ENCODE measurements around the gene GRN.
"Not testable (repeated sequence)": the region's sequence is repeated elsewhere in the genome, so short reads cannot be mapped to it uniquely, and the experiment has no call there.

GRN gene

DNA sequence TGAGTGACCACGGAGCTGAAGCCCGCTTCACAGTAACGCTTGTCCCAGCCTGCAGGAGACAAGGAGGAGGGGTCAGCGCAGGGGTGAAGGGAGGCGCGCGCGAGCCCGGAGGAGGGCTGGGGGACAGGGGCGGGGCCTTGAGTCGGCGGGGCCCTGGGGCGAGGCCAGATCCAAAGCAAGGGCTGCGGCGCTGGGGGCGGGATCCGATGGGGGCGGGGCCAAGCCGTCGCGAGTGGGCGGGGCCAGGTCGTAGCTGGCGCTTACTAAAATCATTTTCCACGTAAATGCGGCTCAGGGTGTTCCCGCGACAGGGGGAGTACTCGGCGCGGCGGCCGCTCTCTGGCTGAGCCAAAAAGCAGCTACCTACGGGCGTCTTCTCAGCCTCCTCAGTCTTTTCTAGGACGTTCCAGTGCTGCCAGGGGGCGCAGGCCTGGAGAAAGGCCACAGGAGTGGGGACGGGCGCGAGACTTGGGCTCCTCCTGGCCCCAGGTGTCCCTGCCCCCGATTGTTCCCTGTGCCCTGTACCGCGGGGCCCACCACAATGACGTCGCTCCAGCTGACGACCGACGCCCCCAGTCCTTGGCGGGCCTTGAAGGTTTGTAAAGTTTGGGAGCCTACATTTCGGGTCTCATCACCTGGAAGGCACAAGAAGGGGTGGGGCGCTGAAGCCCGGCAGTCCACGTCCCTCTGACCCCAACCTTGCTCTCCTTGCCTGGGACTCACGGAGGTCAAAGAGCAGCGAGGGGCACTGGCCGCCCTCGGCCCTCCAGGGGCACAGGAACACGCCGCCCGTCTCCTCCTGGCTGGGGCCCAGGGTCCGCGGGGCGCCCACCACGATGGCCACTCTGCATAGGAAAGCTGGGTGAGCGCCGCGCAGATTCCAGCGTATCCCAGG, 40.4 kb downstream of the GRN start:
- peak overlapping the region; percentile 65 to 76 for H3K4me3 ChIP-seq (ENCODE audit: low read length in 2 of 2)
- H3K9me3 ChIP-seq (ENCODE audit: control insufficient read depth in 2 of 2, low read length in 2 of 2) = no peaks in the 10 kb centered on the region
- H3K4me1 ChIP-seq (ENCODE audit: control insufficient read depth, insufficient read depth, low read length) = peaks cover 15% of the 10 kb centered on the region
- H3K9ac ChIP-seq (ENCODE audit: low read length in 2 of 2) = peak overlapping the region; percentile 42 to 58
- H3K27me3 ChIP-seq (ENCODE audit: control insufficient read depth in 1 of 2, insufficient read depth in 2 of 2, low read length in 2 of 2) = peaks cover 3 to 7% of the 10 kb centered on the region in 2 donors
- H3K27ac ChIP-seq (ENCODE audit: low read length) = no peak overlapping the region
- H3K36me3 ChIP-seq (ENCODE audit: control insufficient read depth in 2 of 2, insufficient read depth in 2 of 2, low read length in 2 of 2) = no peaks in the 10 kb centered on the region

- Histone ChIP-seq H3K9me3 (ENCODE audit: control insufficient read depth in 2 of 2, low read length in 2 of 2) (no peaks in the 10 kb centered on the region), H3K4me1 (ENCODE audit: control insufficient read depth, insufficient read depth, low read length) (peaks cover 15% of the 10 kb centered on the region), H3K4me3 (ENCODE audit: low read length in 2 of 2) (peak overlapping the region in 1 of 2 donors; percentile 76), H3K9ac (ENCODE audit: low read length in 2 of 2) (no peak overlapping the region), H3K27me3 (ENCODE audit: control insufficient read depth in 1 of 2, insufficient read depth in 2 of 2, low read length in 2 of 2) (peaks cover 3 to 7% of the 10 kb centered on the region in 2 donors), H3K27ac (ENCODE audit: low read length) (no peak overlapping the region), H3K36me3 (ENCODE audit: control insufficient read depth in 2 of 2, insufficient read depth in 2 of 2, low read length in 2 of 2) (no peaks in the 10 kb centered on the region)
Measured at GRCh38 chr17:44386182-44386525, 41.1 kb downstream of the GRN start.

DNA sequence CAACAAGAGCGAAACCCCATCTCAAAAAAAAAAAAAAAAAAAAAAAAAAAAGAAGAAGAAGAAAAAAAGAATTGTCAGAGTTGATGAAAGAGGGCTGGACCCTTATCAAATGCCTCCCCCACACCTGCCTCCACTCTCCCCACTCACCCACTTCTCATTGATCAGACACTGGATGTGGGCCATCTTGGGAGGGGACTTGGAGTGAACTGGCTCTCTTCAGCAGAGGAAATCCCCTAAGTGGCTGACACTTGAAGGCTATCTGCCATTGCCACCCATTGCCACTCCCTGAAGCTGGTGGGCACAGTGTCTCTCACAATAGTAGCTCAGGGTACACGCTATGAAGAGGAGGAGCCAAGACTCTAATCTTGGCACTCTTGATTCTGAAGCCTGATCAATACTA, 42.7 kb downstream of the GRN start:
- no peaks in the 10 kb centered on the region for H3K36me3 ChIP-seq (ENCODE audit: control insufficient read depth in 2 of 2, insufficient read depth in 2 of 2, low read length in 2 of 2)
- peaks cover 15% of the 10 kb centered on the region for H3K4me1 ChIP-seq (ENCODE audit: control insufficient read depth, insufficient read depth, low read length)
- no peak overlapping the region for H3K4me3 ChIP-seq (ENCODE audit: low read length in 2 of 2)
- H3K27ac ChIP-seq (ENCODE audit: low read length) = no peak overlapping the region
- H3K27me3 ChIP-seq (ENCODE audit: control insufficient read depth in 1 of 2, insufficient read depth in 2 of 2, low read length in 2 of 2) = peaks cover 3 to 7% of the 10 kb centered on the region in 2 donors
- H3K9ac ChIP-seq (ENCODE audit: low read length in 2 of 2) = no peak overlapping the region
- no peaks in the 10 kb centered on the region for H3K9me3 ChIP-seq (ENCODE audit: control insufficient read depth in 2 of 2, low read length in 2 of 2)

- Histone ChIP-seq H3K27ac (ENCODE audit: low read length) (no peak within 1 kb of the TSS), H3K4me3 (ENCODE audit: low read length in 2 of 2) (no peak within 1 kb of the TSS), H3K4me1 (ENCODE audit: control insufficient read depth, insufficient read depth, low read length) (peaks cover 15% of the 10 kb centered on the region), H3K9me3 (ENCODE audit: control insufficient read depth in 2 of 2, low read length in 2 of 2) (no peaks in the 10 kb centered on the region), H3K9ac (ENCODE audit: low read length in 2 of 2) (no peak within 1 kb of the TSS), H3K27me3 (ENCODE audit: control insufficient read depth in 1 of 2, insufficient read depth in 2 of 2, low read length in 2 of 2) (peaks cover 3 to 7% of the 10 kb centered on the region in 2 donors), H3K36me3 (ENCODE audit: control insufficient read depth in 2 of 2, insufficient read depth in 2 of 2, low read length in 2 of 2) (no peaks in the 10 kb centered on the region)
Measured at GRCh38 chr17:44389281-44389680, 44.2 kb downstream of the GRN start, which contains the start of gene ITGA2B. Gene ITGA2B, minus strand, starts transcription at chr17:44389649. Its CDS starts 176 bp downstream, at chr17:44389473.

DNA sequence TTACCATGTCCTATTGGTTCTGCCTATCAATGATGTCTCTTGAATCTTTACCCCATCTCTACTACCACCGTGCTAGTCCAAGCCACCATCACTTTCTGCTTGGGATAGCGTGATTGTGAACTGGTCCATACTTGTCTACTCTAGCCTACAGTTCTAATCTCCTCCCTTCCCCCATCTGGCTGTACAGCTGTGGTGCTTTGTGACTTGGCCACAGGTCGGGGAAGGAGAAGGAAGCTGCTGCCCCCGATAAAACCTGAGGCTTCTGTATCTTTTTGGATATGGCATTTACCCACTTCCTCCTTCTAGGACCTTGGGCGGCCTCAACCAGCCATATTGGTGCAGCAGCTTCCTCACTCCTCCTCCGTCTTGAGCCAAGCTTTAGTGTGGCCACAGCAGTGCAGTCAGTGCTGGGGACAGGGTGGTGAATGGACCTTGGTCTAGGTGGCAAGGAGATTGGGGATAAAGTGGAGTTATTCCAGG, 44.7 kb downstream of the GRN start:
- Histone ChIP-seq H3K36me3 (ENCODE audit: control insufficient read depth in 2 of 2, insufficient read depth in 2 of 2, low read length in 2 of 2) (no peaks in the 10 kb centered on the region), H3K9me3 (ENCODE audit: control insufficient read depth in 2 of 2, low read length in 2 of 2) (no peaks in the 10 kb centered on the region), H3K27ac (ENCODE audit: low read length) (no peak overlapping the region), H3K4me1 (ENCODE audit: control insufficient read depth, insufficient read depth, low read length) (peaks cover 12% of the 10 kb centered on the region), H3K27me3 (ENCODE audit: control insufficient read depth in 1 of 2, insufficient read depth in 2 of 2, low read length in 2 of 2) (peaks cover 3 to 4% of the 10 kb centered on the region in 2 donors), H3K9ac (ENCODE audit: low read length in 2 of 2) (no peak overlapping the region), H3K4me3 (ENCODE audit: low read length in 2 of 2) (no peak overlapping the region)

DNA sequence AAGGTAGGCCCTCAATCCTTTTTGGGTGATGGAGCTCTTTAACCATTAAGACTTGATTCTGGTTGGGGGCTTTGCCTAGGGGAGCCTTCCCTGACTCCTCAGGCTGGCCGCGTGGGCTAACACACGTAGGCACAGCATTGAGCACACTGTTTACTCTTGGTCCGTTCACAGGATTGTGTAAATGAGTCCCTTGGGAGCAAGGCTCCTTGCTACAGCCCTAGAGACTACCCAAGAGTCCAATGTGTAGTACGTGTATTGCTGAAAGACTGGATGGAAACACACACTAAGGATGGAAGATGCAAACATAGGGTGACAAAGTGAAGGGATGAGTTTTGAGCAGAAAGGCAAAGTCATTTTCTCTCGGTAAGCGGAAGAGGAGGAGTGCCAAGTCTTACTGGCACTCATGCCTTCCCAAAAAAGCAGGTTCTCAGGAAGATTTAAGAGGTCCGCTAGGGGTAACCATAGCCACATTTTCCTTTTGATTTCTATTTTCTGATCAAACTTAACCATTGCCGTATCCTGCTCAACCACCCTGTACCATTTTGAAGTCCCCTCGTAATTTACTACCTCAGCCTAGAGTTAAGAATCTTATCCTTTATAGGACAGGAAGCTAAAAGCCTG, 45.3 kb downstream of the GRN start:
- H3K4me3 ChIP-seq (ENCODE audit: low read length in 2 of 2) = no peak overlapping the region
- H3K4me1 ChIP-seq (ENCODE audit: control insufficient read depth, insufficient read depth, low read length) = peaks cover 8% of the 10 kb centered on the region
- H3K9ac ChIP-seq (ENCODE audit: low read length in 2 of 2) = no peak overlapping the region
- no peaks in the 10 kb centered on the region for H3K36me3 ChIP-seq (ENCODE audit: control insufficient read depth in 2 of 2, insufficient read depth in 2 of 2, low read length in 2 of 2)
- no peaks in the 10 kb centered on the region for H3K9me3 ChIP-seq (ENCODE audit: control insufficient read depth in 2 of 2, low read length in 2 of 2)
- no peak overlapping the region for H3K27ac ChIP-seq (ENCODE audit: low read length)
- peaks cover 3 to 4% of the 10 kb centered on the region in 2 donors for H3K27me3 ChIP-seq (ENCODE audit: control insufficient read depth in 1 of 2, insufficient read depth in 2 of 2, low read length in 2 of 2)

GRCh38 chr17:44394112-44394511, 49.0 kb downstream of the GRN start:
- H3K27me3 ChIP-seq (ENCODE audit: control insufficient read depth in 1 of 2, insufficient read depth in 2 of 2, low read length in 2 of 2); H3K4me3 ChIP-seq (ENCODE audit: low read length in 2 of 2); H3K9me3 ChIP-seq (ENCODE audit: control insufficient read depth in 2 of 2, low read length in 2 of 2); H3K9ac ChIP-seq (ENCODE audit: low read length in 2 of 2); H3K27ac ChIP-seq (ENCODE audit: low read length); H3K4me1 ChIP-seq (ENCODE audit: control insufficient read depth, insufficient read depth, low read length): not testable (repeated sequence)
- H3K36me3 ChIP-seq (ENCODE audit: control insufficient read depth in 2 of 2, insufficient read depth in 2 of 2, low read length in 2 of 2) = peaks cover 9 to 19% of the 10 kb centered on the region in 2 donors

DNA sequence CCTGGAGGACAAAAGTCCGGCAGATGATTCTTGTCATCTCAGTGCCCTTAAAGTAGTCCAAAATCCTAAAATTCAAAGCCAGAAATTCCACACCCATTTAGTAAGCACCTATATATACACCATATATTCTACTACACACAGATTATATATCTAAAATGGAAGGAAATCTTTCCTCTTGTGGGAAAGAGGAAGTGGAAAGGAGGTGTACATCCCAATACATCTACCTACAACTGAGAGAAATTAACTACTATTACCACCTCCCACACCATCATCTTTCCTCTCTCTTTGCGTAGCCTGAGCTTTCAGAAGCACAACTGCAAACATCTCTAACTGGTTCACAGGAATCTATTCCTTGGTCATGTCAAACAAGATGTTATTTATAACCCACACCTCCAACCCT, 49.7 kb downstream of the GRN start:
- Histone ChIP-seq H3K27ac (ENCODE audit: low read length) (no peak overlapping the region), H3K27me3 (ENCODE audit: control insufficient read depth in 1 of 2, insufficient read depth in 2 of 2, low read length in 2 of 2) (no peaks in the 10 kb centered on the region), H3K36me3 (ENCODE audit: control insufficient read depth in 2 of 2, insufficient read depth in 2 of 2, low read length in 2 of 2) (peaks cover 14 to 26% of the 10 kb centered on the region in 2 donors), H3K9me3 (ENCODE audit: control insufficient read depth in 2 of 2, low read length in 2 of 2) (no peaks in the 10 kb centered on the region), H3K4me1 (ENCODE audit: control insufficient read depth, insufficient read depth, low read length) (no peaks in the 10 kb centered on the region), H3K9ac (ENCODE audit: low read length in 2 of 2) (no peak overlapping the region), H3K4me3 (ENCODE audit: low read length in 2 of 2) (no peak overlapping the region)

GRCh38 chr17:44396946-44397345, 51.8 kb downstream of the GRN start:
- H3K4me3 ChIP-seq (ENCODE audit: low read length in 2 of 2) = no peak overlapping the region
- no peak overlapping the region for H3K27ac ChIP-seq (ENCODE audit: low read length)
- no peaks in the 10 kb centered on the region for H3K27me3 ChIP-seq (ENCODE audit: control insufficient read depth in 1 of 2, insufficient read depth in 2 of 2, low read length in 2 of 2)
- H3K9me3 ChIP-seq (ENCODE audit: control insufficient read depth in 2 of 2, low read length in 2 of 2) = no peaks in the 10 kb centered on the region
- no peak overlapping the region for H3K9ac ChIP-seq (ENCODE audit: low read length in 2 of 2)
- H3K4me1 ChIP-seq (ENCODE audit: control insufficient read depth, insufficient read depth, low read length) = no peaks in the 10 kb centered on the region
- peaks cover 29 to 43% of the 10 kb centered on the region in 2 donors for H3K36me3 ChIP-seq (ENCODE audit: control insufficient read depth in 2 of 2, insufficient read depth in 2 of 2, low read length in 2 of 2)

DNA sequence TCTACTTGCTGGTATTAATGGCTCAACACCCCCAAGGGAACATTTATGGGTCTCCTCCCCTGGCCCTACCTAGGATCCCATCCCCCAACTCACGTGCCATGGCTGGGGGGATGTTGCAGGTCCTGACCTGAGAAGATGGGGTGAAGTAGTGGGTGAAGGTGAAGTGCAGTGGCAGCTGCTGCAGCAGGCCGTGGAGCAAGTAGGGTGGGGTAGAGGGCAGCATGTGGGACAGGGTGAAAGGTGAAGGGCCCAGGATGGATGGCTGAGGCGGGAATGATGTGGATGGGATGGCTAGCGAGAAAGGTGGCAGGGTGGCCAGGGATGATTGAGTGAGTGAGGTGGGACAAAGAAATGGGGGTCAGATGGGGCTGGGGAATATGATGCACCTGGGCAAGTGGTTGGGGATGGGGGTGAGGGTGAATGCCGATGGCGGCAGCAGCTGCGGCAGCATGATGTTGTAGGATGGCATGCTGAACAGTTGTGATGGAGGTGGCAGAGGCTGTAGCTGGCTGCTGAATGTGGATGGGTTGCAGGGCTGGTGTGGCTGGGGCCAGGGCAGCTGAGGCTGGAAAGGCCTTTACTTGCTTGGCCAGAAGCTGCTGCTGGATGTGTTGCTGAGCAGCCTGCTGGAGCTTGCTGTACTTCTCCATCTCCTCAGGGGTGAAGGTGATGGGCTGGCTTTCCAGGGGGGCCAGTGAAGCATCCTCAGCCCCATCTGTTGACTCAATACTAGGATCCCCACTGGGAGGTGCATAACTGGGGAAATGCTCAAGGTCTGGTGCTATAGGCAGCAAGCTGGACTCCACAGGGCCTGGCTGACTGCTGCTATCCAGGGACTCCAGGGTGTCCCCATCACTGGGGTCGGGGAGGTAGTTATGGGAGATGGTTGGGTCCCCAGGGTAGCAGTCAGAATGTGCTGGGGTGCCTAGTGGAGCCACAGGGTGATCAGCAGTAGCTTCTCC, 52.7 kb downstream of the GRN start:
- no peak overlapping the region for H3K4me3 ChIP-seq (ENCODE audit: low read length in 2 of 2)

More for the DNA sequence above, 52.7 kb downstream of the GRN start:
- H3K4me1 ChIP-seq (ENCODE audit: control insufficient read depth, insufficient read depth, low read length) = no peaks in the 10 kb centered on the region
- no peak overlapping the region for H3K27ac ChIP-seq (ENCODE audit: low read length)
- H3K9me3 ChIP-seq (ENCODE audit: control insufficient read depth in 2 of 2, low read length in 2 of 2) = no peaks in the 10 kb centered on the region
- H3K27me3 ChIP-seq (ENCODE audit: control insufficient read depth in 1 of 2, insufficient read depth in 2 of 2, low read length in 2 of 2) = no peaks in the 10 kb centered on the region
- no peak overlapping the region for H3K9ac ChIP-seq (ENCODE audit: low read length in 2 of 2)
- H3K36me3 ChIP-seq (ENCODE audit: control insufficient read depth in 2 of 2, insufficient read depth in 2 of 2, low read length in 2 of 2) = peaks cover 29 to 43% of the 10 kb centered on the region in 2 donors

Data from stomach smooth muscle (tissue), 2 donors.